K562 (cell line): ENCODE results near the gene DAP. TPM values are rescaled to one million over a fixed set of nuclear protein-coding genes. Genes with fewer than 3 reads are reported as not detected.

Source experiments
- ATAC-seq: fragments of 200-7000 bp; cut with Tn5 transposase; 3 replicates; pipeline ENCODE4 v1.9.1; 2020; ENCODE audit warnings: moderate library complexity
- BruUV-seq: library from RNA; stranded (reverse); fragments of 400-500 nt; replicated peaks from 2 replicates; lab custom pipeline; 2021; lab: Mats Ljungman, UMichigan
- CTCF ChIA-PET: fragments of 300-600 bp; formaldehyde crosslinking; extraction: SDS; loops from one replicate; lab custom pipeline; 2021; ENCODE audit warnings: low intra/inter-chr PET ratio; lab: Yijun Ruan, JAX
- POLR2A ChIA-PET: fragments of 300-600, 350-650 bp; sonication (Branson Sonifier 250); formaldehyde crosslinking; extraction: SDS; loops from one replicate; lab custom pipeline; 2021; ENCODE audit warnings: antibody characterized with exemption, inconsistent platforms; lab: Yijun Ruan, JAX
- DNase-seq, 4 experiments: peaks; one replicate each; pipeline versions ENCODE4 v3.0.0 to v3.0.0-alpha.2; 2011 to 2018; ENCODE audit warnings: low spot score in 3 of 4, mixed read lengths in 3 of 4; ENCODE audit errors: extremely low read depth in 1 of 4
- FAIRE-seq: peaks from 2 replicates; lab custom pipeline; 2011; peaks lifted over from hg19 to GRCh38; lab: Jason Lieb, UNC
- H2AFZ ChIP-seq: 2 replicates; pipeline ENCODE4 v1.6.0; 2011; ENCODE audit warnings: low read depth, low read length, control low read depth, inconsistent platforms
- H3K27ac ChIP-seq: fragments of 200-600 bp; 3 replicates; pipeline ENCODE4 v1.8.0; 2011; ENCODE audit warnings: low read depth, mild to moderate bottlenecking, control low read depth, inconsistent platforms, low read length, moderate library complexity, mixed read lengths; ENCODE audit errors: extremely low read depth
- H3K27me3 ChIP-seq, 2 experiments: fragments of 300-600 bp in 1 of 2; 2 replicates in 1 of 2; 3 replicates in 1 of 2; pipeline versions ENCODE4 v1.6.0 to v1.8.0; 2011; ENCODE audit warnings: inconsistent platforms in 2 of 2, low read length in 2 of 2, mild to moderate bottlenecking in 1 of 2, mixed read lengths in 1 of 2, moderate library complexity in 1 of 2; ENCODE audit not compliant: control insufficient read depth in 2 of 2, insufficient read depth in 2 of 2
- H3K36me3 ChIP-seq: fragments of 300-600 bp; 3 replicates; pipeline ENCODE4 v1.8.0; 2011; ENCODE audit warnings: mild to moderate bottlenecking, low read length, inconsistent platforms; ENCODE audit not compliant: control insufficient read depth, insufficient read depth
- H3K4me1 ChIP-seq, 2 experiments: fragments of 200-600 bp in 1 of 2; replicated peaks in 1 of 2; 2 replicates in 1 of 2; 3 replicates in 1 of 2; pipeline versions ENCODE4 v1.5.1 to v1.8.0; 2011; ENCODE audit warnings: inconsistent platforms in 2 of 2, low read length in 2 of 2, mild to moderate bottlenecking in 1 of 2, mixed read lengths in 1 of 2, moderate library complexity in 1 of 2; ENCODE audit not compliant: control insufficient read depth in 2 of 2, insufficient read depth in 2 of 2
- H3K4me2 ChIP-seq: 2 replicates; pipeline ENCODE4 v1.6.1; 2011; ENCODE audit warnings: low read length, control low read depth, inconsistent platforms, mixed read lengths; ENCODE audit not compliant: insufficient read depth
- H3K4me3 ChIP-seq: fragments of 200-600 bp; sonication (generic), shearing (Covaris generic); 2 replicates; pipeline ENCODE4 v1.5.1; 2016; ENCODE audit warnings: control low read depth, inconsistent platforms
- H3K79me2 ChIP-seq: fragments of 200-600 bp; 3 replicates; pipeline ENCODE4 v1.8.0; 2011; ENCODE audit warnings: low read length, inconsistent platforms; ENCODE audit not compliant: control insufficient read depth, insufficient read depth
- H3K9ac ChIP-seq, 2 experiments: 2 replicates each; pipeline versions ENCODE4 v1.6.0 to v1.6.1; 2011; ENCODE audit warnings: low read depth in 2 of 2, low read length in 2 of 2, control low read depth in 1 of 2, inconsistent platforms in 1 of 2, mild to moderate bottlenecking in 1 of 2, mixed read lengths in 1 of 2; ENCODE audit not compliant: insufficient read depth in 1 of 2
- H3K9me1 ChIP-seq: one replicate; pipeline ENCODE4 v1.6.0; 2011; ENCODE audit warnings: inconsistent platforms, mild to moderate bottlenecking, low read length, moderate library complexity; ENCODE audit not compliant: control insufficient read depth, insufficient read depth
- H3K9me3 ChIP-seq: replicated peaks from 2 replicates; pipeline ENCODE4 v1.5.1; 2011; ENCODE audit warnings: low read depth, low read length, inconsistent platforms; ENCODE audit not compliant: control insufficient read depth, insufficient read depth
- H4K20me1 ChIP-seq: replicated peaks from 2 replicates; pipeline ENCODE4 v1.6.1; 2011; ENCODE audit warnings: low read length, inconsistent platforms, mixed read lengths; ENCODE audit not compliant: control insufficient read depth, insufficient read depth
- DPF2 ChIP-seq: fragments of 450-650 bp; IDR thresholded peaks from 2 replicates; pipeline ENCODE4 v1.6.1; 2016
- KAT2B ChIP-seq: IDR thresholded peaks from one replicate; pipeline ENCODE4 v1.6.1; 2012; ENCODE audit warnings: low read depth, mild to moderate bottlenecking, control low read depth, inconsistent platforms, low read length, moderate library complexity
- PPARD ChIP-seq: fragments of 250-450 bp; sonication (Bioruptor Pico); IDR thresholded peaks from 2 replicates; pipeline ENCODE4 v1.8.0; 2022; ENCODE audit warnings: inconsistent platforms, mild to moderate bottlenecking, moderate library complexity
- RBM14 ChIP-seq: fragments of 200-400 bp; formaldehyde crosslinking; IDR thresholded peaks from 2 replicates; pipeline ENCODE4 v1.6.1; 2018; ENCODE audit warnings: low read depth, mild to moderate bottlenecking, low read length, moderate library complexity, borderline replicate concordance; ENCODE audit not compliant: insufficient read depth
- ZKSCAN8 ChIP-seq: fragments of 200-800 bp; sonication (Bioruptor generic); IDR thresholded peaks from 2 replicates; pipeline ENCODE4 v1.6.1; 2016; ENCODE audit warnings: missing genetic modification characterization, missing compliant biosample characterization
- ZNF184 ChIP-seq: sonication (generic); formaldehyde crosslinking; IDR thresholded peaks from 2 replicates; pipeline ENCODE4 v1.5.0; 2020; ENCODE audit warnings: missing genetic modification reagents
- ZNF75A ChIP-seq: fragments of 450-650 bp; formaldehyde crosslinking; IDR thresholded peaks from 2 replicates; pipeline ENCODE4 v1.4.0; 2020; ENCODE audit warnings: mild to moderate bottlenecking
- ZNF766 ChIP-seq: fragments of 200-800 bp; sonication (Bioruptor generic); conservative IDR thresholded peaks from 2 replicates; pipeline ENCODE4 v1.6.1; 2016; ENCODE audit warnings: missing genetic modification characterization, missing compliant biosample characterization
- WGBS: fragments of 100-300 bp; shearing (Covaris generic); methylation state at CpG from one replicate; pipeline ENCODE4 v1.1.6; 2016; ENCODE audit warnings: low coverage, mixed read lengths; ENCODE audit not compliant: insufficient coverage; ENCODE audit errors: missing lambda C conversion rate; 5-methylcytosine and 5-hydroxymethylcytosine counted together
- in situ Hi-C: fragments of 300-500 bp; cut with MboI; formaldehyde crosslinking; loops from 4 replicates; pipeline ENCODE4 v1.15.0; 2018; ENCODE audit warnings: inconsistent platforms, mixed read lengths
- intact Hi-C: fragments of 100-400 bp; cut with micrococcal nuclease; formaldehyde crosslinking; loops from 2 replicates; pipeline ENCODE4 v1.14.2; 2022
- polyA plus RNA-seq, 8 experiments: library from polyadenylated mRNA; depleted of rRNA in 4 of 8; stranded (reverse) in 5 of 8; unstranded in 3 of 8; fragments of >200 nt; fragmentation: Nextera tagmentation in 2 of 8; fragmentation: Illumina TruSeq in 1 of 8; extraction: Ambion mirVana in 2 of 8; extraction: Trizol in 1 of 8; gene quantifications; 2 replicates each; pipeline versions ENCODE4 v1.2.1 to v1.2.3, GENCODE V29; 2011 to 2014; ENCODE audit warnings: inconsistent platforms in 1 of 8, missing spikeins in 1 of 8
- total RNA-seq, 7 experiments: library from RNA; depleted of rRNA in 6 of 7; stranded (reverse); fragments of >200 nt in 6 of 7; fragmentation: Illumina TruSeq in 2 of 7; extraction: Trizol in 2 of 7; gene quantifications; 2 replicates each; pipeline versions ENCODE4 v1.2.1 to v1.2.3, GENCODE V29; 2011 to 2021; ENCODE audit warnings: low replicate concordance in 1 of 7
- TF ChIP-seq, protein P1 (sequence below): IDR thresholded peaks from 2 replicates; pipeline ENCODE4 v1.6.1; 2011; ENCODE audit not compliant: insufficient read length; ENCODE audit errors: extremely low read depth
- TF ChIP-seq, protein P2 (sequence below), 2 experiments: fragments of 450-650 bp in 1 of 2; sonication (generic) in 1 of 2; formaldehyde crosslinking in 1 of 2; IDR thresholded peaks; 2 replicates each; pipeline versions ENCODE4 v1.7.1 to v1.9.0; 2016 to 2022; ENCODE audit warnings: inconsistent platforms in 1 of 2, mild to moderate bottlenecking in 1 of 2, missing genetic modification reagents in 1 of 2

Gene DAP
- total and polyA plus RNA-seq, 9 of the 15 experiments (the other 6 are each of a cell fraction or from before 2014, with no cell fraction given): 14.1 to 151 (median 34.5) TPM

- H3K4me1 ChIP-seq: peaks cover 0 to 4% of the 10 kb centered on the region in 2 experiments; a peak in 1 of 5 replicates
- no peak overlapping the region for H3K4me2 ChIP-seq
- ChIA-PET CTCF (no interaction called here), POLR2A (interaction anchor here (0.6 to 1.1 kb wide), 3 partner anchors 16 to 229 kb away, joined by 3 to 4 read pairs (median 4); no protein-coding TSS in a partner anchor)
- FAIRE-seq: no peak
- TF ChIP-seq, protein P1, sequence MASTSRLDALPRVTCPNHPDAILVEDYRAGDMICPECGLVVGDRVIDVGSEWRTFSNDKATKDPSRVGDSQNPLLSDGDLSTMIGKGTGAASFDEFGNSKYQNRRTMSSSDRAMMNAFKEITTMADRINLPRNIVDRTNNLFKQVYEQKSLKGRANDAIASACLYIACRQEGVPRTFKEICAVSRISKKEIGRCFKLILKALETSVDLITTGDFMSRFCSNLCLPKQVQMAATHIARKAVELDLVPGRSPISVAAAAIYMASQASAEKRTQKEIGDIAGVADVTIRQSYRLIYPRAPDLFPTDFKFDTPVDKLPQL: no peak
- TF ChIP-seq ZKSCAN8 (no peak), PPARD (CRISPR knock-in tag) (no peak), ZNF75A (CRISPR knock-in tag) (no peak), ZNF184 (CRISPR knock-in tag) (no peak), KAT2B (no peak), RBM14 (no peak), ZNF766 (no peak), DPF2 (no peak)
- TF ChIP-seq, protein P2, sequence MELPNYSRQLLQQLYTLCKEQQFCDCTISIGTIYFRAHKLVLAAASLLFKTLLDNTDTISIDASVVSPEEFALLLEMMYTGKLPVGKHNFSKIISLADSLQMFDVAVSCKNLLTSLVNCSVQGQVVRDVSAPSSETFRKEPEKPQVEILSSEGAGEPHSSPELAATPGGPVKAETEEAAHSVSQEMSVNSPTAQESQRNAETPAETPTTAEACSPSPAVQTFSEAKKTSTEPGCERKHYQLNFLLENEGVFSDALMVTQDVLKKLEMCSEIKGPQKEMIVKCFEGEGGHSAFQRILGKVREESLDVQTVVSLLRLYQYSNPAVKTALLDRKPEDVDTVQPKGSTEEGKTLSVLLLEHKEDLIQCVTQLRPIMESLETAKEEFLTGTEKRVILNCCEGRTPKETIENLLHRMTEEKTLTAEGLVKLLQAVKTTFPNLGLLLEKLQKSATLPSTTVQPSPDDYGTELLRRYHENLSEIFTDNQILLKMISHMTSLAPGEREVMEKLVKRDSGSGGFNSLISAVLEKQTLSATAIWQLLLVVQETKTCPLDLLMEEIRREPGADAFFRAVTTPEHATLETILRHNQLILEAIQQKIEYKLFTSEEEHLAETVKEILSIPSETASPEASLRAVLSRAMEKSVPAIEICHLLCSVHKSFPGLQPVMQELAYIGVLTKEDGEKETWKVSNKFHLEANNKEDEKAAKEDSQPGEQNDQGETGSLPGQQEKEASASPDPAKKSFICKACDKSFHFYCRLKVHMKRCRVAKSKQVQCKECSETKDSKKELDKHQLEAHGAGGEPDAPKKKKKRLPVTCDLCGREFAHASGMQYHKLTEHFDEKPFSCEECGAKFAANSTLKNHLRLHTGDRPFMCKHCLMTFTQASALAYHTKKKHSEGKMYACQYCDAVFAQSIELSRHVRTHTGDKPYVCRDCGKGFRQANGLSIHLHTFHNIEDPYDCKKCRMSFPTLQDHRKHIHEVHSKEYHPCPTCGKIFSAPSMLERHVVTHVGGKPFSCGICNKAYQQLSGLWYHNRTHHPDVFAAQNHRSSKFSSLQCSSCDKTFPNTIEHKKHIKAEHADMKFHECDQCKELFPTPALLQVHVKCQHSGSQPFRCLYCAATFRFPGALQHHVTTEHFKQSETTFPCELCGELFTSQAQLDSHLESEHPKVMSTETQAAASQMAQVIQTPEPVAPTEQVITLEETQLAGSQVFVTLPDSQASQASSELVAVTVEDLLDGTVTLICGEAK (IDR thresholded peaks at IDR 0.05): no peak
- TF ChIP-seq, protein P2 (CRISPR knock-in tag; IDR thresholded peaks at IDR 0.05): no peak
- in situ Hi-C loops (no loop called here), intact Hi-C loops (no loop called here)
- H3K79me2 ChIP-seq: no peaks in the 10 kb centered on the region
- no peak overlapping the region for H3K9ac ChIP-seq
- BruUV-seq: no TSS peak
- peaks cover 19 to 52% of the 10 kb centered on the region in 2 experiments; a peak in 4 of 5 replicates for H3K27me3 ChIP-seq
- DNase-seq: no peak
- H3K27ac ChIP-seq: no peak overlapping the region
- H2AFZ ChIP-seq: no peak overlapping the region
- no peak overlapping the region for H3K4me3 ChIP-seq
- peak; percentile 41; the same call in 2 of the 3 replicates for ATAC-seq
- H3K36me3 ChIP-seq: no peaks in the 10 kb centered on the region
- H3K9me1 ChIP-seq: no peaks in the 10 kb centered on the region
- H4K20me1 ChIP-seq: no peaks in the 10 kb centered on the region
- 7% methylated on average over 10 of the region's 10 CpGs for WGBS
- peaks cover 7% of the 10 kb centered on the region for H3K9me3 ChIP-seq
These were observed 125.7 kb downstream of the DAP start for GRCh38 chr5:10635257-10635866.
